GM21515 (cell line): ENCODE measurements around the gene ATP8A2.

Experiments used
- ATAC-seq: cut with Tn5 transposase; IDR thresholded peaks from one replicate; pipeline ENCODE4 v1.9.1; 2021; ENCODE audit not compliant: unreplicated experiment

Gene ATP8A2

DNA sequence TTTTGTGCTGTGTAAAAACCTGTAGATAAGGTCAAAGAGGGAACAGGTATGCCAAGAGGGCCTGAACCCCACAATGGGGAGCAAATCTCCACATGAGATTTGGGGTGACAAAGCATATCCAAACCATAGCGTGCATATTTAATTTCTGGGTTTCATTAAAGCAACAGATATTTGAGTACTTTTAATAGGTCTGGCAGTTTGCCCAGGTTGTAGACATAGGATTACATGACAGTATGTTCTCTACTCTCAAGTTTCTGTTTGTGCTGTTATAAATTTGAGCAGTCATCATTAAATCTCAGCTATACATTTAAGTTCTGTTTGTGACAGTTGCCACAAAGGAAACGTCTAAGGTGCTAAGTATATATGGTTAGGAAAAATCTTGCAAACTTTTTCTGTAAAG, 236.4 kb downstream of the ATP8A2 start:
- no peak for ATAC-seq

- ATAC-seq = no peak
These were observed 244.9 kb downstream of the ATP8A2 start for GRCh38 chr13:25616674-25617073.

DNA sequence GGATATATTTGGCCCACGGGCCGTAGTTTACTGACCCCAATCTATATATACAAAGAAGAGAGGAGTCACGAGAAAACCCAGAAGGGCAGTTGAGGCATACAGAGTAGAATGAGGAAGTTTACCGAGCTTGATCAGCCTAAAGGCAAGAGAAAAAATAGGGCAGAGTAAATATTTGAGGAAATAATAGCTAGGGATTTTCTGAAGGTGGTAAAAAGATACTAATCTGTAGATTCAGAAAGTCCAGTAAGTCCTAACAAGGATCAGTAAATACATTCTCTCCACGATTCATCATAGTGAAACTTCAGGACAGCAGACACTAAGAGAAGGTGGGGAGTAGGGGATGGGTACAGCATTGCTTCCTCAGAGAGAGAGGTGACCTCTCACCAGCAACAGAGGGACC, 248.1 kb downstream of the ATP8A2 start:
- no peak for ATAC-seq

- ATAC-seq = no peak
These were observed 253.6 kb downstream of the ATP8A2 start for GRCh38 chr13:25625414-25625813.

- ATAC-seq = no peak
These were observed 258.6 kb downstream of the ATP8A2 start for GRCh38 chr13:25630329-25630900.

DNA sequence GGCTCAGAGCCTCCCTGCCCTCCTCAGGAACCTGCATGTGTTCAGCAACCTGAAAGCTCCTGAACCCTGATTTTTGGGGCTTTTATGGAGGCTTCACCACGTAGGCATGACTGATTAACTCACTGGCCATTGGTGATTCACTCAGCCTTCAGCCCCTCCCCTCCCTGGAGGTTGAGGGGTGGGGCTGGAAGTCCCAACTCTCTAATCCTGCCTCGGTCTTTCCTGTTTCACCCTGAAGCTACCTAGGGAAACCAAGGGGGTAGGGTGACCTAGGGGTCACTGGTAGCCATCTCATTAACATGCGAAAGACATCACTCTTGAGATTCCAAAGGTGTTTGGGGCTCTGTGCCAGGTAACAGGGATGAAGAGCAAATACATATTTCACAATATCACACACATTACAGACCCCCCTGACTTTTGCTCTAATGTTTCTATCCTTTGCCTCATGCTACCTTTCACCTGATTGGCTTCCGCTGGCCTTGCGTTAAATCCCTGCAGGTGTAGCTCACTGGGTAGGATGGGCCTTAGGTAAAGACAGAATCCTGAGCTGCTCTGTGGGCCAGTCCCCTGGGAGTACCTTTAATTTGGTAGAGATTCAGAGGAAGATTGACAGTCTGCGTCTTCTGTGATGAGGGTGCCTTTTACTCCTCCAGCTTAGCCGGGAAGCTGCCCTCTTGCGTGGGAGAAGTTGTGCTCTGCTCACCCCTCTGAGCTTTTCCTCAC, 260.6 kb downstream of the ATP8A2 start:
- ATAC-seq = no peak

DNA sequence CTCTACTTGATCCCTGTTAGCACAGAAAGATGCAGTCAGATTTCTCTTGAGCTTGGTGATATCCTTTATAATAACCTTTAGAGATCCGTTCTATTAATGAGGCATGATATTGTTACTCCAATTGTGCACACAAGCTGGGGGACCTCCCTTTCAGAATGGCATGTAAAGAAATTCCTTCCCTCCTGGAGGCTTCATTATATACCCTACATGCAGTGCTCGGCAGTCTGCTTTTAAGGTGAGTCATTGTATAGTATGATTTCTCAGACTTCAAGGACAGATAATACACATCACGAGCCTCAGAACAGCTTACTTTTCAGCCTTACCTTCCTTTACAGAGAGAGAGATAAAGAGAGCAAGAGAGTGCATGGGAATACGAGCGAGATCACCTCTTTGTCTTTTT, 261.3 kb downstream of the ATP8A2 start:
- ATAC-seq = no peak

GRCh38 chr13:25645681-25646080, 273.9 kb downstream of the ATP8A2 start:
- ATAC-seq = no peak

- no peak for ATAC-seq
These were observed 277.3 kb downstream of the ATP8A2 start for GRCh38 chr13:25649001-25649633.

DNA sequence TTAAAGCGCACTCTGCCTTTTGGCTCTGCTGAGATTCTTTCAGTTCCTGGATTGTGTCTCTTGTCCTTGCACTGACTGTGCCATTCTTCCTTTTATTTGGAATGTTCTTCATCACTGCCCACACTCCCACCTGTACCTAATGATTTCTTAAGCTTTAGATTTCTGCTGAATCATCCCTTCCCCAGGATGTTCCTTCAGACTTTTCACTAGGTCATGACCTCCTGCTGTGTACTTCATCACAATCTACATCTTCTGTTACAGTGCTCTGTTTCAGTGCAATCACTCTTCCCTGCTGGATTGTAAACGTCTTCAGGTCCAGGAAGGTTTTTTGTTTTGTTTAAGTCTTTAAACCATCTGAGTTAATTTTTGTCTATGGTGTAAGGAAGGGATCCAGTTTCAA, 281.0 kb downstream of the ATP8A2 start:
- ATAC-seq = no peak

- ATAC-seq = no peak
These were observed 282.5 kb downstream of the ATP8A2 start for GRCh38 chr13:25654322-25654721.

DNA sequence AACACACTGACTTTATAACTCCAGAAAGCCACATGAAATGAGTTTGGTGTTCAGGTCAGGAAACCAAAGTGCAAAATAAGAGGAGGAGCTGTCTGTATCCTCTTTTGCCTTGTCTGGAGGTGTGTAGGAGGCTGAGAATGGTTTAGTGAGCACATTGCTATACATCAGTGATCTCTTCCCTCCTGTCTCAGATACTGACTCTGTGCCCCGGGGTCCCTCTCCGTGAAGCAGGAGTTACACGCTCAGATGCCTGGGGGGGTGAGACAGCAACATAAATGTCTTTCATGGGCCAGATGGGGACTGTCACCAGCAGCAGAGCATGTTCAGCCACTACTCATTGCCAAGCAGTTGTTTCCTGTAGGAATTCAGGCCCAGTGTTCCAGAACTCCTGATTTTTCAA, 285.4 kb downstream of the ATP8A2 start:
- no peak for ATAC-seq

DNA sequence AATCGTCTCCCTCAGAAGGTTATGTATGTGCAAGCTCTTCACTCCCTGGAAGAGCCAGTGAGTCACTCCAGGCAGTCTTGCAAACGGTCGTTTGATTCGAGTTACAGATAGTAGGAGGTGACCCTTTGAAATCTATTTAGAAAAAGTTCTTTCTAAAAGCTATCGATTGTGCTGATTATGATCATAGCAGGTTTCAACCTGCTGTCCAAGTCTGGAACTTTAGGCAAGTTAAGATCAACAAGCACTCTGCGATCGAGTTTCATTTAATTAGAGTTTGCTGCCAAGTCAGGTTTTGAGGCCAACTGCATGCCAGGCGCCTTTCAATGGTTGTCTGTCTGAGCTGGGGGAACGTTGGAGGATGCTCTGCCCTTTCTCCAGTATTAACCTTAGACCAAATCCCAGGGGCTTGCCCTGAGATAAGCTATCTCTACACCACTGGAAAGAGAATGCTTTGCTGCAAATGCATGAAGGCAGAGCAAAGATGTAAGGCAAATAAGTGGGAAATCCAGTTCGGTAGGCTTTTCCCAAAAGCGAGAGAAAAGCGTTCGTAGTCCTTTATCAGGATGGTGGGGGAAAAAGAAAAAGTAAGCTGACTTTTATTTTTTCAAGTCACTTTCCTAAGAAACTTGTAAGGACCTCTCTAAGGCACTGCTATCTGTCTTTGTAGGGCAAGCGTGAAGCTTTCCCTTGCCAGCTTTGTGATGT, 287.5 kb downstream of the ATP8A2 start:
- ATAC-seq = no peak

GRCh38 chr13:25660996-25661395, 289.2 kb downstream of the ATP8A2 start:
- ATAC-seq = no peak

DNA sequence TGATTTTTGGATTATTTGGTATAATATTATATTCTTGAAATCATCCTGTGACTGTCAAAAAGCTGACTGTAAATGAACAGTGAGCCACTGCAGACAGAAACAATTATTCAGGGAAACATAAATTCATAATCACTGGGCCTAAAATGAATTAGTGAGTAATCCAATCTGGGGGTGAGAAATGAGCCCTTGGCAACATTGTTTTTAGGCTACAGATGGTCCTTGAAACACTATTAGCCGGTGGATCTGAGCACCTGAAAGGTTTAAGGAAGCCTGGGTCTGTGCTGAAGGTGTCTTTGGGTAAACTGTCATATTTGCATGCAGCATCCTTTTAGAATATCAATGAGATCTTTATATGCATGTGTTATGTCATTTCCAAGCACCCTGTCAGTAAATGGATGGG, 290.7 kb downstream of the ATP8A2 start:
- ATAC-seq = no peak

GRCh38 chr13:25668345-25668744, 296.6 kb downstream of the ATP8A2 start:
- no peak for ATAC-seq

DNA sequence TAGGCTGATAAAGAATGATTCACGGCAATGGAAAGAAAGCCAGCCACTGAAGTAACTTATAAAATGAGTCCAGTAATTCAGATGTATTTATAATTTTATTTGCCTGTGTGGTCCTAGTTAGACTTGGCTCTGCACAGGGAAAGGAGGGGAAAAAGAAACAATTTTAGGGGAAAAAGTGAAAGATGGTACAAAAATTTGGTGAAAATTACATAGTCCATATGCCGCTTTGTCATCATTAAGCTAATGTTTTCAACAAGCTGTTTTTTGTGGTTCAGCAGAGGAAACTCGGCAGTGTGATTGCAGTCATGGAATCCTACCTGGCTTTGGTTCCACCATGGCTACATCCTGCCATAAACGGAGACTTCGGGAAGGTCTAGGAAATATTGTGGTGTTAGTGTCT, 301.9 kb downstream of the ATP8A2 start:
- ATAC-seq = no peak

DNA sequence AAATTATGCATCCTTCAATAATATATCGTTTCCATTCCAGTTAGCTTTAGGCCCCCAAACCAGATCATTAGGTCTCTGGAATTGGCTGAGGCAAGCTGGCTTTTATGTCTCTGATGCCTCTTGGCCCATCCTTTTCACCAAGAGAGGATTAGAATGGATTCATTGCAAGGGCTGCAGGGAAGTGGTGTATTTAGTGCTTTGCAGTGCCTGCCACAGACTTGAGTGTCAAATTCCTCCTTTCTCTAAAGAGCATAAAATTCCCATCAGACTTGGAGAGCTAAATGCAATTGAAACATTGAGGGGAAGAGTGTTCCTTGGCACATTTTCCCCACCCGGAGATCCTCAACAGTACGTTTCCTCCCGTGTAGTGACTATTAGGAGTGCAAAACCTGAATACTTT, 302.6 kb downstream of the ATP8A2 start:
- ATAC-seq = no peak

DNA sequence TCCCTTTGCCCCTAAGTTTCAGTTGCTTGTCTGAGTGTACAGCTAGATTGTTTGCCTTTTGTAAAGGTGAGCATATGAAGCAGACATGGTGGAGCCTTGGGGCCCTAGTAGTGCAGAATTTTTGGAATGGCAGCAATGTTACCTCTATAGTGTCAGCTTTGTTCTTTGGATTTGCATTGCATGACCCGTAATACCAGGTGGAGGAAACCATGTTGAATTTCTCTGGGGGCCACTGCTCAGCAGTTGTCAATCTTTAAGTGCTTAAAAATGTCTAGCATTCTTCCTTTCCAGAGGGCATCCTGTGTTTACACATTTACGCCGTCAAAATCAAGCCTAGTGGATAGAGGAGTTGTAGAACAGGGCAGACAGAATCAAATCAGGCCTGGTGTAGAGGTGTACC, 303.3 kb downstream of the ATP8A2 start:
- no peak for ATAC-seq

DNA sequence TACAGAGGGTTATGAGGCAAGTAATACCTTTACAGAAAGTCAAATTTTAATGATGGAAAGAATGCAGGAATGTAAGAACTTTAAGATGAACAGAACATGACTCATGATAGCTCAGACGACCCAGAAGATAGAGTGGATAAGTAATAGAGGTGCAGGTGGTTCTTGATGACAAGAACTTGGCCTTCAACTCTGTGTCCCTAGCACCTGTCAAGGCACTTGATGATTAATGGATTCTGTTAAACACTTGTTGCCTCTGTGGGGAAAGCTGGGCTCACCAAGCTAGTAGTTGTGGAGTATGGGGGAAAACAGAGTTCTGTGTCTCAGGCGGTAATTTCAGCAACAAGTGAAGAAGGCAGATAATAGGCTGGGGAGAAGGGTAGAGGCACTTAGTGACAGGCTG, 306.2 kb downstream of the ATP8A2 start:
- no peak for ATAC-seq

DNA sequence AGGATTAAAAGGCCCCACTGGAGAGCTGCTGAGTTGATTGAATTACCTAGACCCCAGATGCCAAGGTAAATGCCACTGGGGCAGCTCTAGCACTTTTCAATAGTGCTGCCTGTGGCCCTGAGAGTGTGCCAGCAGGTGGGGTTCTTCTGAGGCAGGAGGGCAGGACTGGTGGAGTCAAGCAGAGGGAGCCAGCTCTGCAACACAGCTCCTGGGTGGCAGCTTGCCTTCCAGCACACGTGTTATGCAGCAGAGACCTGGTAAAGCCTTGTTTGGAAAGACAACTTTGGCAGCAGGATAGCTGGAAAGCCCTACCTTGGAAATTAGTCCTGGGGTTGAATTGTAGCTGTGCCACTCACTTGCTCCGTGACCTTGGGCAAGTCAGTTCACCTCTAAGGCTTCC, 306.6 kb downstream of the ATP8A2 start:
- ATAC-seq = no peak

GRCh38 chr13:25679159-25679558, 307.4 kb downstream of the ATP8A2 start:
- ATAC-seq = no peak
